Psoas muscle (tissue), 8 donors: ENCODE results near the gene PDE4D. TPM values are rescaled to one million over a fixed set of nuclear protein-coding genes. Genes with fewer than 3 reads are reported as not detected.

Experiments used
- ATAC-seq, 4 donors: fragments of 200-7000 bp; cut with Tn5 transposase; one replicate each; pipeline ENCODE4 v1.9.1; 2020; ENCODE audit warnings: moderate library complexity in 3 of 4, mild to moderate bottlenecking in 2 of 4
- DNase-seq, 2 donors: peaks; one replicate each; pipeline ENCODE4 v3.0.0-alpha.2; 2020
- H3K27ac ChIP-seq: fragments of 200-600 bp; one replicate; pipeline ENCODE4 v1.8.0; 2022
- H3K27me3 ChIP-seq, 3 donors: fragments of 200-600 bp in 1 of 3; one replicate each; pipeline versions ENCODE4 v1.6.1 to v1.8.0; 2013 to 2022; ENCODE audit warnings: low read length in 2 of 3, mild to moderate bottlenecking in 2 of 3, moderate library complexity in 1 of 3; ENCODE audit not compliant: insufficient read depth in 3 of 3
- H3K36me3 ChIP-seq, 2 donors: fragments of 200-600 bp in 1 of 2; one replicate each; pipeline versions ENCODE4 v1.6.1 to v1.8.0; 2013 to 2022; ENCODE audit warnings: low read depth in 1 of 2, mild to moderate bottlenecking in 1 of 2, moderate library complexity in 1 of 2; ENCODE audit not compliant: insufficient read depth in 1 of 2
- H3K4me1 ChIP-seq: fragments of 200-600 bp; one replicate; pipeline ENCODE4 v1.8.0; 2022
- H3K4me3 ChIP-seq: fragments of 200-600 bp; one replicate; pipeline ENCODE4 v1.8.0; 2022; ENCODE audit warnings: mild to moderate bottlenecking
- H3K9me3 ChIP-seq: fragments of 200-600 bp; one replicate; pipeline ENCODE4 v1.8.0; 2022
- WGBS, 3 donors: extraction: QIAGEN DNeasy Blood & Tissue Kit; methylation state at CpG; one replicate each; pipeline versions ENCODE4 v1.1.6 to v1.1.7; 2013; 5-methylcytosine and 5-hydroxymethylcytosine counted together
- intact Hi-C, 2 donors: fragments of 100-400 bp; cut with DNase I; formaldehyde crosslinking; loops; one replicate each; pipeline versions ENCODE4 v1.11.0 to v1.14.2; 2022
- polyA plus RNA-seq, 3 donors: library from polyadenylated mRNA; stranded (reverse); fragments of 200-250 nt; gene quantifications; one replicate each; pipeline ENCODE4 v1.2.3, GENCODE V29; 2013
- total RNA-seq, 4 donors: library from RNA; stranded (reverse); fragmentation: NEBNext Ultra II Directional in 2 of 4; extraction: Animal tissue kit (Norgen Biotek cat#: 25700) in 2 of 4; gene quantifications; one replicate each; pipeline versions ENCODE4 v1.2.1 to v1.2.4, GENCODE V29; 2021 to 2023
- TF ChIP-seq, protein P1 (sequence below): fragments of 200-600 bp; IDR thresholded peaks from one replicate; pipeline ENCODE4 v1.8.0; 2022; ENCODE audit warnings: antibody characterized with exemption
- donor health status: healthy with polysubstance abuse.
- donor health status: DM: no; HTN: no; CAD: no; lungs with moderate emphysema.
- donor health status: Bipolar disorder and iron deficiency.
- donor health status: healthy.
- donor health status: DM: yes; HTN: yes; CAD: no.
- donor health status: DM: no; HTN: no; CAD: no.
- donor health status: DM: no; HTN: no; CAD: no.
- donor health status: DM: yes; HTN: yes; CAD: no.

Gene PDE4D
- total and polyA plus RNA-seq, 7 donors, result 42.6 to 283 (median 88.7) TPM

DNA sequence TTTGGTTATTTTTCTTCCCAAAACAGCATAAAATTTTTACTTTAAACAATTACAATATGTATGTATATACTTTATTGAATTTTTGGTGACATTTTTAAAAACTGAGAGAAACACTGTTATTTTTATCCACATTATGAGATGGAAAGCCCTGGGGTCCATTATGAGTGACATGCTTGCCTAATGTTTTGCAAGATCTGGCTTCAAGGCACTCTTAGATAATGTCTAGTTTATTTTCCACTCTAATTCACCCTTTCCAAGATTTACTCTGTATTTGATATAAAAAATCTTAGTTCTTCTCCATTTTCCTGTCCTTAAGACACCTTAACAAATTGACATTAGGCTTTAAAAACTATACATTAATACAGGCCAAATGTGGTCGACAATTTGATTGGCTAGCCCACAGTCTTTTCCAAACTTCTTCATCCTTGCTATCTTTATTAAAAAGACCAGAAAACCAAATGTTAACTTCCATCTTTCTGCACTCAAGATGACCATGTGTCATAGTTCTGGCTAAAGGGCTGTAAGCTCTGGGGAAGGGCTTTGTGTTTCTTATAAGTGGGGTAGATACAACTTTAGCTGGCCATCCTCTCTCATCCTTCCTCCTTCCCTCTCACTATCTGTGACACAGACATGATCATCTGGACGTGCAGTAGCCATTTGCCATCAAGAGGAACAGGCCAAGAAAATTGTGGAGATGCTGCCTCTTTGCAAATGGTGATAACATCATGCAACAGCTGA, 561.1 kb downstream of the PDE4D start:
- DNase-seq, result no peak
- Histone ChIP-seq H3K9me3 (no peaks in the 10 kb centered on the region), H3K27ac (peak overlapping the region; percentile 14), H3K36me3 (no peaks in the 10 kb centered on the region), H3K4me3 (no peak overlapping the region), H3K27me3 (no peaks in the 10 kb centered on the region), H3K4me1 (peaks cover 65% of the 10 kb centered on the region)
- 77 to 86% (median 83%) methylated on average over 2 of the region's 2 CpGs for WGBS, 3 donors
- intact Hi-C loops, result no loop called here
- TF ChIP-seq, protein P1, sequence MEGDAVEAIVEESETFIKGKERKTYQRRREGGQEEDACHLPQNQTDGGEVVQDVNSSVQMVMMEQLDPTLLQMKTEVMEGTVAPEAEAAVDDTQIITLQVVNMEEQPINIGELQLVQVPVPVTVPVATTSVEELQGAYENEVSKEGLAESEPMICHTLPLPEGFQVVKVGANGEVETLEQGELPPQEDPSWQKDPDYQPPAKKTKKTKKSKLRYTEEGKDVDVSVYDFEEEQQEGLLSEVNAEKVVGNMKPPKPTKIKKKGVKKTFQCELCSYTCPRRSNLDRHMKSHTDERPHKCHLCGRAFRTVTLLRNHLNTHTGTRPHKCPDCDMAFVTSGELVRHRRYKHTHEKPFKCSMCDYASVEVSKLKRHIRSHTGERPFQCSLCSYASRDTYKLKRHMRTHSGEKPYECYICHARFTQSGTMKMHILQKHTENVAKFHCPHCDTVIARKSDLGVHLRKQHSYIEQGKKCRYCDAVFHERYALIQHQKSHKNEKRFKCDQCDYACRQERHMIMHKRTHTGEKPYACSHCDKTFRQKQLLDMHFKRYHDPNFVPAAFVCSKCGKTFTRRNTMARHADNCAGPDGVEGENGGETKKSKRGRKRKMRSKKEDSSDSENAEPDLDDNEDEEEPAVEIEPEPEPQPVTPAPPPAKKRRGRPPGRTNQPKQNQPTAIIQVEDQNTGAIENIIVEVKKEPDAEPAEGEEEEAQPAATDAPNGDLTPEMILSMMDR, result no peak
- no peak for ATAC-seq

DNA sequence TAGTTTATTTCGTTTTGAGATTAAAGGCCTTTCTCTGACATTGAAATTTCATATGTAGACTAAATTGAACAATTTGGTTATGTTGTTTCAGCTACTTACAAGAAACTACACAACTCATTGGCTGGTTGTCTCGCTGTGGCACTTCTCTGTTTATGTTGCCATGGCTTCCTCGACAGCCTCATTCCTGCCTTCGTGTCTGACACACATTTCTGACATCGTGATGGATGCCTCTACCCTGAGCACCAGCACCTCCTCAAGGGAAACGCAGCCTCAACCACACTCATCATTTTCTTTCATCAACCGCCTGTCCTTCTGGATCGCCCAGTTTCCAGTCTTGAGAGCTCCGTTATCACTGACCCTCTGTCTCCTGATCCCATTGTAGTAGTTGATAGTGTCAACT, 562.8 kb downstream of the PDE4D start:
- Histone ChIP-seq H3K36me3 (no peaks in the 10 kb centered on the region), H3K4me1 (peaks cover 60% of the 10 kb centered on the region), H3K9me3 (no peaks in the 10 kb centered on the region), H3K27ac (no peak overlapping the region), H3K27me3 (no peaks in the 10 kb centered on the region), H3K4me3 (no peak overlapping the region)
- DNase-seq (no peak), ATAC-seq (peak; percentile 40 to 46 (median 46))
- TF ChIP-seq, protein P1, result no peak
- 71 to 86% (median 71%) methylated on average over 9 of the region's 9 CpGs for WGBS, 3 donors
- intact Hi-C loops, result no loop called here

DNA sequence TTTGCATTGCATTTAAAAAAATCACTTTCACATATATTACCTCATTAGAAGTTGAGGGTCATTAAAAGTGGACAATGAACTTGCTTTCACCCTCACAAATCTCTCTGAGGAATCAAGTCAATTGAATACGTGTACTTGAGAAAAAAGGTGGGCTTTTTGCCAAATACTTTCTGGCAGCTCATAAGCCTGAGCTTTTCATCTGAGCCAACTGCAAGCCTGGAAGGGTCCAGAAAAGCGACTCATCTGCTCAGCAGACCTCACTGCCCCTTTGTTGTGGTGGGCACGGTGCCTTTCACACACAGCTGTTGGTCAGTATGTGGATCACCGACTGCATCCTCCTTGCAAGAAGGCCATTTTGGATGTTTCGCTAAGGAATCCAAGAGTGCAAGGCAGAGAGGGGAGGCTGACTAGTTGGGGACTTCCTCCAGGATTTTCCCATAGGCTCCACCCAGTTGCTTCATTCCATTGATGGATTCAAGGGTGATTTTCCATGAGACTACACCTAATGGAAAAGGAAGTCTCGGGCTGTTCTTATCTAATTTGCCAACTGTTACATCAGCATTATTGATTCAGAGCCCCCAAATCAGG, 564.7 kb downstream of the PDE4D start:
- Histone ChIP-seq H3K4me3 (peak overlapping the region; percentile 14), H3K27ac (peak overlapping the region; percentile 60)
- DNase-seq, result peak; percentile 31 to 69

DNA sequence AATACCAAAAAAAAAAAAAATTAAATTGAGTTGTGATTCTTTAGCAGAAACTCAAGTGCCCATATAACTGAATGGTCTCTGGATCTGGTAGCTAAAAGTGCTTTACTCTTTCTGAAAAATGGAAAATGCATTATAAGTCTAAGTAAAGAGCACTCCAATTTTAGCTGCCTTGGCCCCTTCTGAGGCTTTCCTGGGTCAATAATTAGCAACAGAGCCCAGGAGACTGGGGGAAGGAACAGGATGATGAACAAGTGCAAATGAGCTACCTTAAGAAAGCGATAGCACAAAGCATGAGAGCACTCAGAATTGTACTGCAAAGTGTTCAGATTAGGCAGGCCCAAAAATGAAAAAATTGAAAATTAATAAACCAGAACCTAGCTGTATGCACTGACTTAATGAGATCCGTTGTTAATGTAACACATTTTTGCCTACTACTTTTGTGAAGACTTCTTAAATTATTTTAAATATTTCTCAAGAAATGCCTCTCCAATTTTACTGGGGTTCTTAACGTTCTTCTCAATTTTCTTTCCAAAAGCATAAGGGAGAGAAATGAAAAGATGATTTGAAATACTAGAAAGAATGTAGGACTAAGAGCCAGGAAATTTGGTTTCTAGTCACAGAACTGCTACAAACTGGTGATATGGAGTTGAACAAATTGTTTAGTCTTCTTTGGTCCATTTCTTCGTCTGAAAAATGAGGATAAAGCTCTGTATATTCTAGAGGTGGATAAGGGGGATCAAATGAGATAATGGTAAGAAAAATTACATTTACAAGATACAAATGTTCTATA, 566.1 kb downstream of the PDE4D start:
- TF ChIP-seq, protein P1, result no peak
- H3K36me3 ChIP-seq, result no peaks in the 10 kb centered on the region
- 47 to 61% (median 50%) methylated on average over 4 of the region's 4 CpGs for WGBS, 3 donors
- H3K9me3 ChIP-seq, result no peaks in the 10 kb centered on the region
- no peak for DNase-seq
- H3K4me1 ChIP-seq, result peaks cover 77% of the 10 kb centered on the region
- no peak for ATAC-seq
- H3K27me3 ChIP-seq, result no peaks in the 10 kb centered on the region
- intact Hi-C loops, result no loop called here
- no peak overlapping the region for H3K4me3 ChIP-seq
- H3K27ac ChIP-seq, result peak overlapping the region; percentile 2

More for the DNA sequence above, 564.7 kb downstream of the PDE4D start:
- no peaks in the 10 kb centered on the region for H3K36me3 ChIP-seq
- no peaks in the 10 kb centered on the region for H3K27me3 ChIP-seq
- WGBS, 3 donors, result 16 to 26% (median 23%) methylated on average over 6 of the region's 6 CpGs
- H3K9me3 ChIP-seq, result no peaks in the 10 kb centered on the region
- peak; percentile 48 to 77 (median 60) for ATAC-seq
- TF ChIP-seq, protein P1, result no peak
- peaks cover 76% of the 10 kb centered on the region for H3K4me1 ChIP-seq
- intact Hi-C loops, result no loop called here
